NCI-H774 (cell line): ENCODE measurements around the gene DESI1.
"Not testable (repeated sequence)": the region's sequence is repeated elsewhere in the genome, so short reads cannot be mapped to it uniquely, and the experiment has no call there.

Experiments
- DNase-seq: peaks from one replicate; lab custom pipeline; 2025; lab: John Stamatoyannopoulos, UW

The DESI1 gene

GRCh38 chr22:41620589-41621098 lies at the start of gene DESI1:
Gene DESI1 (minus strand): TSS chr22:41621043. CDS start chr22:41620839, 204 bp downstream.
- DNase-seq: no peak

- no peak for DNase-seq
Measured at GRCh38 chr22:41668971-41669911, 48.4 kb upstream of the DESI1 start.

GRCh38 chr22:41664951-41665350 lies 44.1 kb upstream of the DESI1 start:
- DNase-seq: no peak

GRCh38 chr22:41664490-41664889 lies 43.6 kb upstream of the DESI1 start:
- DNase-seq: no peak

GRCh38 chr22:41663594-41663993 lies 42.8 kb upstream of the DESI1 start:
- DNase-seq: not testable (repeated sequence)

GRCh38 chr22:41661713-41662112 lies 40.9 kb upstream of the DESI1 start:
- no peak for DNase-seq

- no peak for DNase-seq
Measured at GRCh38 chr22:41661088-41661487, 40.2 kb upstream of the DESI1 start.

- DNase-seq: no peak
Measured at GRCh38 chr22:41660416-41660815, 39.6 kb upstream of the DESI1 start.

GRCh38 chr22:41659941-41660340 lies 39.1 kb upstream of the DESI1 start:
- DNase-seq: no peak

GRCh38 chr22:41658869-41659268 lies 38.0 kb upstream of the DESI1 start:
- DNase-seq: no peak

- DNase-seq: no peak
Measured at GRCh38 chr22:41657709-41658108, 36.9 kb upstream of the DESI1 start.

- no peak for DNase-seq
Measured at GRCh38 chr22:41656556-41656955, 35.7 kb upstream of the DESI1 start.

- DNase-seq: no peak
Measured at GRCh38 chr22:41654322-41654721, 33.5 kb upstream of the DESI1 start.

- no peak for DNase-seq
Measured at GRCh38 chr22:41650821-41651220, 30.0 kb upstream of the DESI1 start.

- DNase-seq: no peak
Measured at GRCh38 chr22:41650229-41650628, 29.4 kb upstream of the DESI1 start.

GRCh38 chr22:41648432-41648831 lies 27.6 kb upstream of the DESI1 start:
- DNase-seq: no peak

GRCh38 chr22:41647771-41648170 lies 26.9 kb upstream of the DESI1 start:
- DNase-seq: no peak

- no peak for DNase-seq
Measured at GRCh38 chr22:41642331-41643110, 21.7 kb upstream of the DESI1 start.

- no peak for DNase-seq
Measured at GRCh38 chr22:41641854-41642253, 21.0 kb upstream of the DESI1 start.

GRCh38 chr22:41638748-41639147 lies 17.9 kb upstream of the DESI1 start:
- no peak for DNase-seq

GRCh38 chr22:41638124-41638523 lies 17.3 kb upstream of the DESI1 start:
- DNase-seq: peak; percentile 15

- DNase-seq: not testable (repeated sequence)
Measured at GRCh38 chr22:41637623-41638022, 16.8 kb upstream of the DESI1 start.

GRCh38 chr22:41636467-41636866 lies 15.6 kb upstream of the DESI1 start:
- DNase-seq: no peak
